HepG2 (cell line): ENCODE results near the gene MAB21L4. TPM values are rescaled to one million over a fixed set of nuclear protein-coding genes. Genes with fewer than 3 reads are reported as not detected.

ENCODE experiments used
- CSRNP1 ChIP-seq: sonication (generic); formaldehyde crosslinking; IDR thresholded peaks from 2 replicates; pipeline ENCODE4 v1.8.1; 2023; ENCODE audit warnings: mild to moderate bottlenecking, missing genetic modification reagents
- E2F5 ChIP-seq: sonication (generic); formaldehyde crosslinking; conservative IDR thresholded peaks from 2 replicates; pipeline ENCODE4 v1.4.0; 2020; ENCODE audit warnings: missing genetic modification reagents
- ELF4 ChIP-seq: sonication (generic); formaldehyde crosslinking; IDR thresholded peaks from 2 replicates; pipeline ENCODE4 v1.5.0; 2020; ENCODE audit warnings: missing genetic modification reagents, mild to moderate bottlenecking, moderate library complexity, borderline replicate concordance
- GATA4 ChIP-seq: sonication (generic); IDR thresholded peaks from 2 replicates; pipeline ENCODE4 v1.6.1; 2016; ENCODE audit warnings: antibody characterized with exemption, low read depth, borderline replicate concordance
- MAX ChIP-seq: IDR thresholded peaks from 2 replicates; pipeline ENCODE4 v1.6.1; 2012; ENCODE audit warnings: inconsistent platforms
- MEIS2 ChIP-seq: sonication (generic); formaldehyde crosslinking; IDR thresholded peaks from 2 replicates; pipeline ENCODE4 v1.9.0; 2021; ENCODE audit warnings: mild to moderate bottlenecking, missing genetic modification reagents
- NAIF1 ChIP-seq: sonication (generic); formaldehyde crosslinking; IDR thresholded peaks from 2 replicates; pipeline ENCODE4 v1.5.0; 2020; ENCODE audit warnings: mild to moderate bottlenecking, missing genetic modification reagents, borderline replicate concordance
- NCOR1 ChIP-seq: fragments of 200-600 bp; sonication (generic); IDR thresholded peaks from 2 replicates; pipeline ENCODE4 v1.7.0; 2017; ENCODE audit warnings: antibody characterized with exemption, low read length, borderline replicate concordance
- PRPF4 ChIP-seq: fragments of 200-400 bp; formaldehyde crosslinking; IDR thresholded peaks from 2 replicates; pipeline ENCODE4 v1.6.1; 2016; ENCODE audit warnings: low read length, low read depth; ENCODE audit not compliant: poor library complexity, severe bottlenecking
- SALL2 ChIP-seq: sonication (generic); formaldehyde crosslinking; IDR thresholded peaks from 2 replicates; pipeline ENCODE4 v1.8.1; 2023; ENCODE audit warnings: mild to moderate bottlenecking, missing genetic modification reagents, inconsistent platforms
- SOX13 ChIP-seq, 3 experiments: fragments of 450-650 bp in 1 of 3; sonication (generic) in 1 of 3; formaldehyde crosslinking in 1 of 3; IDR thresholded peaks in 2 of 3; conservative IDR thresholded peaks in 1 of 3; 2 replicates each; pipeline versions ENCODE4 v1.5.0 to v1.6.1; 2016 to 2020; ENCODE audit warnings: antibody characterized with exemption in 1 of 3, mild to moderate bottlenecking in 1 of 3, missing compliant biosample characterization in 1 of 3, missing genetic modification reagents in 1 of 3, moderate library complexity in 1 of 3
- TCF7 ChIP-seq: sonication (generic); IDR thresholded peaks from 2 replicates; pipeline ENCODE4 v1.6.1; 2016; ENCODE audit warnings: antibody characterized with exemption, low read depth
- XBP1 ChIP-seq: sonication (generic); formaldehyde crosslinking; IDR thresholded peaks from 2 replicates; pipeline ENCODE4 v1.5.0; 2020; ENCODE audit warnings: missing genetic modification reagents
- ZBTB1 ChIP-seq: sonication (generic); formaldehyde crosslinking; IDR thresholded peaks from 2 replicates; pipeline ENCODE4 v1.4.0; 2020; ENCODE audit warnings: missing genetic modification reagents, borderline replicate concordance
- ZBTB7A ChIP-seq: sonication (generic); formaldehyde crosslinking; IDR thresholded peaks from 2 replicates; pipeline ENCODE4 v1.8.0; 2022; ENCODE audit warnings: mild to moderate bottlenecking, missing genetic modification reagents
- ZFAT ChIP-seq: sonication (generic); formaldehyde crosslinking; conservative IDR thresholded peaks from 2 replicates; pipeline ENCODE4 v1.8.1; 2023; ENCODE audit warnings: missing genetic modification reagents, inconsistent platforms
- ZNF331 ChIP-seq: sonication (generic); formaldehyde crosslinking; IDR thresholded peaks from 2 replicates; pipeline ENCODE4 v1.4.0; 2020; ENCODE audit warnings: missing genetic modification reagents
- ZNF430 ChIP-seq: sonication (generic); formaldehyde crosslinking; IDR thresholded peaks from 2 replicates; pipeline ENCODE4 v1.9.0; 2021; ENCODE audit warnings: mild to moderate bottlenecking, missing genetic modification reagents
- ZNF572 ChIP-seq: sonication (generic); formaldehyde crosslinking; IDR thresholded peaks from 2 replicates; pipeline ENCODE4 v1.5.1; 2020; ENCODE audit warnings: mild to moderate bottlenecking, missing genetic modification reagents
- ZNF703 ChIP-seq: sonication (generic); formaldehyde crosslinking; IDR thresholded peaks from 2 replicates; pipeline ENCODE4 v1.5.1; 2020; ENCODE audit warnings: missing genetic modification reagents, mild to moderate bottlenecking, moderate library complexity, borderline replicate concordance
- ZNF740 ChIP-seq: sonication (generic); formaldehyde crosslinking; IDR thresholded peaks from 2 replicates; pipeline ENCODE4 v1.4.0; 2020; ENCODE audit warnings: missing genetic modification reagents
- ZNF766 ChIP-seq: sonication (generic); formaldehyde crosslinking; IDR thresholded peaks from 2 replicates; pipeline ENCODE4 v1.5.0; 2020; ENCODE audit warnings: missing genetic modification reagents, borderline replicate concordance
- ZNF790 ChIP-seq: sonication (generic); formaldehyde crosslinking; IDR thresholded peaks from 2 replicates; pipeline ENCODE4 v1.8.0; 2022; ENCODE audit warnings: missing genetic modification reagents, mild to moderate bottlenecking, borderline replicate concordance
- ZSCAN21 ChIP-seq: sonication (generic); formaldehyde crosslinking; IDR thresholded peaks from 2 replicates; pipeline ENCODE4 v1.8.0; 2022; ENCODE audit warnings: mild to moderate bottlenecking, missing genetic modification reagents, moderate library complexity, borderline replicate concordance
- polyA plus RNA-seq, 8 experiments: library from polyadenylated mRNA; depleted of rRNA in 3 of 8; stranded (reverse) in 7 of 8; unstranded in 1 of 8; fragments of >200 nt; fragmentation: Illumina TruSeq in 4 of 8; extraction: Trizol in 4 of 8; gene quantifications; 2 replicates each; pipeline versions ENCODE4 v1.2.1 to v1.2.3, GENCODE V29; 2011 to 2016; ENCODE audit warnings: low read depth in 4 of 8, missing spikeins in 1 of 8, mixed read lengths in 1 of 8; ENCODE audit not compliant: insufficient read depth in 1 of 8
- total RNA-seq, 5 experiments: library from RNA; depleted of rRNA; stranded (reverse); fragments of >200 nt; fragmentation: Illumina TruSeq; extraction: Trizol; gene quantifications; 2 replicates each; pipeline ENCODE4 v1.2.3, GENCODE V29; 2016; ENCODE audit warnings: low read depth in 1 of 5

MAB21L4 gene
- total and polyA plus RNA-seq, 2 of the 13 experiments (the other 11 are each of a cell fraction or from before 2014, with no cell fraction given): 3.0 to 14.0 TPM

- TF ChIP-seq E2F5 (CRISPR knock-in tag): no peak
- TF ChIP-seq ZNF572 (CRISPR knock-in tag): no peak
- TF ChIP-seq MEIS2 (CRISPR knock-in tag): peak; percentile 68; the same call in 1 of the 2 replicates
- 0 out of 2 replicates have a peak, but pooled peaks have one; percentile 43 for TF ChIP-seq ZBTB7A (CRISPR knock-in tag)
- TF ChIP-seq ZNF703 (CRISPR knock-in tag): no peak
- peak; percentile 74; the same call in 1 of the 2 replicates for TF ChIP-seq SALL2 (CRISPR knock-in tag)
- TF ChIP-seq ZFAT (CRISPR knock-in tag): no peak
- TF ChIP-seq CSRNP1 (CRISPR knock-in tag): no peak; the same call in 1 of the 2 replicates
- TF ChIP-seq ZSCAN21 (CRISPR knock-in tag): no peak
- TF ChIP-seq ZNF766 (CRISPR knock-in tag): peak; percentile 50; the same call in 1 of the 2 replicates
- TF ChIP-seq PRPF4: no peak
- peak; percentile 70; the same call in 1 of the 2 replicates for TF ChIP-seq ZNF331 (CRISPR knock-in tag)
- TF ChIP-seq ZNF740 (CRISPR knock-in tag): 0 out of 2 replicates have a peak, but pooled peaks have one; percentile 41
- TF ChIP-seq TCF7: no peak
- TF ChIP-seq GATA4: no peak
- no peak for TF ChIP-seq XBP1 (CRISPR knock-in tag)
- no peak for TF ChIP-seq SOX13 (IDR thresholded peaks at IDR 0.05)
- TF ChIP-seq SOX13 (CRISPR knock-in tag; conservative IDR thresholded peaks at IDR 0.05 in 1 of 2, IDR thresholded peaks at IDR 0.05 in 1 of 2): no peak
- TF ChIP-seq ZBTB1 (CRISPR knock-in tag): no peak
- TF ChIP-seq NCOR1: no peak
- no peak for TF ChIP-seq ELF4
- no peak for TF ChIP-seq ZNF790 (CRISPR knock-in tag)
- TF ChIP-seq ZNF430: peak; percentile 66; the same call in 1 of the 2 replicates
- TF ChIP-seq MAX: peak; percentile 22; the same call in 1 of the 2 replicates
- TF ChIP-seq NAIF1 (CRISPR knock-in tag): no peak
Observed at GRCh38 chr2:240840435-240841060, 55.4 kb downstream of the MAB21L4 start (continued).
